DND-41 (cell line): ENCODE data around the gene PLEKHG2.
A peak's percentile ranks its signal among the peaks of the same experiment; 100 is the strongest.

Experiments
- ATAC-seq: fragments of 200-7000 bp; cut with Tn5 transposase; 3 replicates; pipeline ENCODE4 v1.9.1; 2021; ENCODE audit warnings: low read depth; ENCODE audit not compliant: insufficient read depth
- DNase-seq: peaks from one replicate; pipeline ENCODE4 v3.0.0-alpha.2; 2020
- H2AFZ ChIP-seq: 2 replicates; pipeline ENCODE4 v1.6.0; 2012; ENCODE audit warnings: low read depth, low read length
- H3K27ac ChIP-seq: 2 replicates; pipeline ENCODE4 v1.5.1; 2012; ENCODE audit warnings: low read length, inconsistent platforms
- H3K27me3 ChIP-seq: fragments of 200-600 bp; sonication (generic); 2 replicates; pipeline ENCODE4 v1.6.0; 2012; ENCODE audit warnings: low read length, mild to moderate bottlenecking, inconsistent platforms; ENCODE audit not compliant: insufficient read depth, poor library complexity
- H3K36me3 ChIP-seq: 2 replicates; pipeline ENCODE4 v1.5.1; 2012; ENCODE audit warnings: low read length, inconsistent platforms; ENCODE audit not compliant: insufficient read depth
- H3K4me1 ChIP-seq: 2 replicates; pipeline ENCODE4 v1.5.1; 2012; ENCODE audit warnings: mild to moderate bottlenecking, low read length; ENCODE audit not compliant: insufficient read depth
- H3K4me2 ChIP-seq: 2 replicates; pipeline ENCODE4 v1.6.0; 2012; ENCODE audit warnings: mild to moderate bottlenecking, moderate library complexity, low read length, inconsistent platforms; ENCODE audit not compliant: insufficient read depth
- H3K4me3 ChIP-seq, 2 experiments: fragments of 200-600 bp in 1 of 2; shearing (Covaris generic) in 1 of 2; 2 replicates each; pipeline ENCODE4 v1.5.1; 2012 to 2016; ENCODE audit warnings: inconsistent platforms in 2 of 2, low read length in 2 of 2, mild to moderate bottlenecking in 2 of 2, low read depth in 1 of 2, moderate library complexity in 1 of 2
- H3K79me2 ChIP-seq: 2 replicates; pipeline ENCODE4 v1.6.0; 2012; ENCODE audit warnings: low read length, inconsistent platforms; ENCODE audit not compliant: insufficient read depth
- H3K9ac ChIP-seq: 2 replicates; pipeline ENCODE4 v1.6.0; 2012; ENCODE audit warnings: low read depth, mild to moderate bottlenecking, inconsistent platforms, low read length, moderate library complexity
- H3K9me3 ChIP-seq: 2 replicates; pipeline ENCODE4 v1.5.1; 2012; ENCODE audit warnings: low read length, moderate library complexity, mild to moderate bottlenecking, inconsistent platforms; ENCODE audit not compliant: insufficient read depth, severe bottlenecking
- H4K20me1 ChIP-seq: 2 replicates; pipeline ENCODE4 v1.6.0; 2012; ENCODE audit warnings: low read length; ENCODE audit not compliant: insufficient read depth
- CTCF ChIP-seq: IDR thresholded peaks from 2 replicates; pipeline ENCODE4 v1.5.1; 2012; ENCODE audit warnings: borderline replicate concordance, low read length, moderate library complexity, mild to moderate bottlenecking; ENCODE audit not compliant: poor library complexity, severe bottlenecking; ENCODE audit errors: extremely low read depth
- EZH2 ChIP-seq: IDR thresholded peaks from 3 replicates; pipeline ENCODE4 v1.6.1; 2012; ENCODE audit warnings: borderline replicate concordance, low read depth, mild to moderate bottlenecking, moderate library complexity, low read length, inconsistent platforms; ENCODE audit not compliant: severe bottlenecking

The PLEKHG2 gene

GRCh38 chr19:39436350-39436716, 23.9 kb downstream of the PLEKHG2 start:
- H3K27me3 ChIP-seq: no peaks in the 10 kb centered on the region
- peaks cover 38% of the 10 kb centered on the region for H3K4me1 ChIP-seq
- TF ChIP-seq EZH2 (no peak), CTCF (no peak)
- peaks cover 30% of the 10 kb centered on the region for H4K20me1 ChIP-seq
- ATAC-seq: no peak
- no peak for DNase-seq
- peaks cover 35% of the 10 kb centered on the region for H3K36me3 ChIP-seq
- peaks cover 32% of the 10 kb centered on the region for H3K79me2 ChIP-seq
- peak overlapping the region; percentile 83 to 87 for H3K4me3 ChIP-seq
- H2AFZ ChIP-seq: peak overlapping the region; percentile 78
- no peaks in the 10 kb centered on the region for H3K9me3 ChIP-seq
- peak overlapping the region; percentile 85 for H3K9ac ChIP-seq
- H3K4me2 ChIP-seq: peak overlapping the region; percentile 93
- peak overlapping the region; percentile 95 for H3K27ac ChIP-seq

GRCh38 chr19:39438270-39438934, 25.9 kb downstream of the PLEKHG2 start:
- no peak overlapping the region for H2AFZ ChIP-seq
- peaks cover 36% of the 10 kb centered on the region for H3K4me1 ChIP-seq
- H3K4me3 ChIP-seq: no peak overlapping the region
- ATAC-seq (no peak), DNase-seq (no peak)
- H3K9me3 ChIP-seq: no peaks in the 10 kb centered on the region
- TF ChIP-seq CTCF (no peak), EZH2 (no peak)
- H3K4me2 ChIP-seq: no peak overlapping the region
- no peak overlapping the region for H3K27ac ChIP-seq
- H4K20me1 ChIP-seq: peaks cover 20% of the 10 kb centered on the region
- H3K36me3 ChIP-seq: peaks cover 20% of the 10 kb centered on the region
- no peak overlapping the region for H3K9ac ChIP-seq
- H3K27me3 ChIP-seq: no peaks in the 10 kb centered on the region
- H3K79me2 ChIP-seq: peaks cover 30% of the 10 kb centered on the region

GRCh38 chr19:39444598-39445195, 32.2 kb downstream of the PLEKHG2 start:
- H3K27me3 ChIP-seq: no peaks in the 10 kb centered on the region
- peaks cover 24% of the 10 kb centered on the region for H3K36me3 ChIP-seq
- no peaks in the 10 kb centered on the region for H3K9me3 ChIP-seq
- peaks cover 49% of the 10 kb centered on the region for H3K4me1 ChIP-seq
- peak overlapping the region; percentile 83 for H3K9ac ChIP-seq
- H4K20me1 ChIP-seq: peaks cover 16% of the 10 kb centered on the region
- peak overlapping the region; percentile 84 to 93 for H3K4me3 ChIP-seq
- TF ChIP-seq EZH2 (no peak), CTCF (no peak)
- ATAC-seq (no peak), DNase-seq (no peak)
- H3K79me2 ChIP-seq: peaks cover 54% of the 10 kb centered on the region
- peak overlapping the region; percentile 67 for H3K4me2 ChIP-seq
- peak overlapping the region; percentile 95 for H3K27ac ChIP-seq
- H2AFZ ChIP-seq: peak overlapping the region; percentile 88
